HG02571 (cell line): ENCODE results near the gene SORCS3.

Experiments
- ATAC-seq: cut with Tn5 transposase; IDR thresholded peaks from one replicate; pipeline ENCODE4 v1.9.1; 2021; ENCODE audit warnings: mild to moderate bottlenecking, moderate library complexity; ENCODE audit not compliant: unreplicated experiment

SORCS3 gene

DNA sequence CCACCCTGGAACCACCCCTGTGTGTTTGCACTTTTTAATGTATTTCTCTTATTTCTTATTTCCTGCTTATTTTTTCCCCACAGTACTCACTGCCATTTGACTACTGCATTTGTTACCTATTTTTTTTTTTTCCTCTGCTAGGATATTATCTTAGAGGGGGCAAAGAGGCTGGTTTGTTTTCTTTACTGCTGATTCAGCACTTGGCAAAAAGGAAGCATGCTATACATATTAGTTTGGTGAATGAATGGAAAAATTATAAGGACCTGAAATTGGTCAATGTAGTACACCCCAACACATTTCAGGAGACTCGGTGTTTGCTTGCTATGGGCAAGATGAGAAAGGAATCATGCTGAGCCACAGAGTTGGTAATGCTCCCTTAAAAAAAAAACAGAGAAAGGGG is 193.5 kb downstream of the SORCS3 start:
- no peak for ATAC-seq

- no peak for ATAC-seq
These were observed 194.3 kb downstream of the SORCS3 start for GRCh38 chr10:104835422-104835821.

- no peak for ATAC-seq
These were observed 201.6 kb downstream of the SORCS3 start for GRCh38 chr10:104842704-104843103.

- ATAC-seq = no peak
These were observed 203.0 kb downstream of the SORCS3 start for GRCh38 chr10:104844073-104844472.

GRCh38 chr10:104850023-104850422 is 208.9 kb downstream of the SORCS3 start:
- no peak for ATAC-seq

GRCh38 chr10:104867966-104868598 is 227.0 kb downstream of the SORCS3 start:
- ATAC-seq = no peak

- ATAC-seq = no peak
These were observed 231.6 kb downstream of the SORCS3 start for GRCh38 chr10:104872691-104873090.

GRCh38 chr10:104873161-104873560 is 232.1 kb downstream of the SORCS3 start:
- no peak for ATAC-seq

DNA sequence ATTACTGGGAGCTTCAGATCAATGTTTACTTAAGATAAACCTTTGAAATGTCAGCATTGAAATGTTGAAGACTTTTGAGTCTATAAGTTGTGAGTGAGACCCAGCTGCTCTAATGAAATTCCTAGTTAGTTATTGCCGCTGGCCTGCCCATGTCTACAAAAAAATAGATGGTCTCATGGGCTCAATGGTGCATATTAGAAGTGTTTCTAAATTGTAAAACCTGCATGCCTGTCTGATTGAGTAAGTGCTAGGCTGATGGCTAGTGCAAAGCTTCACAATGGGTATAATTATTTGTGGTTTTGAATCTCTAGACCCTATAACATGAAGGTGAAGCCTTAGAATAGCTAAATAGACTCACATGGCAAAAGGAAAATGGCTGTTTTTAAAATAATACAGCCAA is 234.5 kb downstream of the SORCS3 start:
- ATAC-seq = no peak

DNA sequence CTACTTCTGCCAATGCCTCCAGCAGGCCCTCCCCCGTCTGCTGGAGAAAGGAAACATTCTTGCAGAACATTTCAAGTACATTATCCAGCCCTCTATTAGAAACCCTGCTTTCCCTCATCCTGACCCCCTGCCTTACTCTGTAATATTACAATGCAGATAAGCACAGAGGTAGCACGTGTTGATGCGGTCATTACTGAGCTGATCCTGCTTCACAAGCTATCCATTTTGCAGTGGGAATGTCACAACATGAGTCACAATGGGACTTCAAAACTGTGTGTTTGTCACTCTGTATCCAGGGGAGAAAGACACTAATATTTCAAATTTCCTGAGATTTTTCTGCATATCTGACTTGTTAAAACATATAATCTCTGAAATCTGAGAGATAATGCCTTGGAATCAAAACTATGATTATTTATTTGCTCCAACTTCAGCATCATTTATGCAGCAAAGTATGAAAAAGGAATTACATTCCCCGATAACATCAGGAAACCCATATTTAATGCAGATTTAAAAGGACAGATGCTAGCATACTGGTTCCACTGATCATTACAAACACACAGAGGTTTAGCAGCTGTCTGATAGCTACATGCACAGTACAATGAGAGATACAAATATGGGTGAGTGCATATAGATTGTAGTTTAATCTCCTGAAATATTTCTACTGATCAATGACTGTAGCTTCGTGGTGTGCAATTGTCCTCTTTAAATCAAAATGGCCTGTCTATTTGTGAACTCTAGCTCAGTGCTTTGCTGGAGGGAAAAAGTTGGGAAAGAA is 239.7 kb downstream of the SORCS3 start:
- no peak for ATAC-seq

DNA sequence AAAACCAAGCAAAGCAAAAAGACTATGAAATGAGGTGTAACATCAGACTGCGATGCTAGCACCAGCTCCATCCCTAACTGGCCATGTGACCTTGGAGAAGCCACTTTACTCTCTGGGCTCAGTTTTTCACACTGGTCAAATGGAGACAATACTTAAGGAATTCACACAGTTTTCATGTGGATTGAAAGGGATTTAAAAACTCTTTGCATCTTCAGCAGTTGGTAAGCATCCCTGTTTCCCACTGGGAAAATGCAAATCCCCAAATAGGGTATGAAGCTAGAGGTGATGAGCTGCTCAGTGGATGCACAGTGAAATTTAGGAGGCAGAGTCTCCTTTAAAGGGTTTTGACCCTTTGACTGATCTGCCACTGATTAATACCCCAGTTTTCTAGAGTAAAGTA is 240.7 kb downstream of the SORCS3 start:
- no peak for ATAC-seq

DNA sequence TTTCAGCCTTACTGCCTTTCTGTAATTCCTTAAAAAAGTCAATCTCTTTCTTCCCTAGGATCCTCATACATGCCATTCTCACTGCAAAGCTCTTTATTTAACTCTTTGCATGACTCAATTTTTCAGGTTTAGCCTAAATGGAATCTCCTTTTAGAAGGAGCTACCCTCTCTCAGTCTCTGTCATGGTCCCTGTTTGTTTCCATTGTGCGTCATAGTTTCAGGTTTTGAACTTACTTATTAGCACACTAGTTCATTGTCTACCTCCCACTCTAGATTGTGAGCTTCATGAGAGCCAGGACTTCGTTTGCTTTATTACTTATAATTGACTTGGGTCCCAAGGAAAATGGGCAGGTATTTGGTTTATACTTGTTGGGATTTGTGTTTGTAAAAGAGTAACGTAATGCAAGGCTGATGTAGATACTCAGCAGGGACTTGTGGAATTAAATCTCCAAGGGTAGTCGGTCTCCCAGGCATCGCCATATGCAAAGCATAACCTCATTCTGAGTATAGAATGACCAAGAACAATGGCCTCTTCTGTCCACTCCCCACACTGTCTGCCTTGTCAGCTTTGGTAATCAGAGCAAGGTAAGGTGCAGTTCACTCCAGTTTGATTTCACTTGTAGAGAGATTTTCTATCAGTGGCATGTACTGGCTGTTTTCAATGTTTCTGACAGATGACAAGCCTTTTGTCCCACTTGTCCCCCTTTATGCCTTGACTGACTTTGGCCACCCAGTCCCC is 252.0 kb downstream of the SORCS3 start:
- no peak for ATAC-seq

GRCh38 chr10:104893701-104894100 is 252.6 kb downstream of the SORCS3 start:
- no peak for ATAC-seq

DNA sequence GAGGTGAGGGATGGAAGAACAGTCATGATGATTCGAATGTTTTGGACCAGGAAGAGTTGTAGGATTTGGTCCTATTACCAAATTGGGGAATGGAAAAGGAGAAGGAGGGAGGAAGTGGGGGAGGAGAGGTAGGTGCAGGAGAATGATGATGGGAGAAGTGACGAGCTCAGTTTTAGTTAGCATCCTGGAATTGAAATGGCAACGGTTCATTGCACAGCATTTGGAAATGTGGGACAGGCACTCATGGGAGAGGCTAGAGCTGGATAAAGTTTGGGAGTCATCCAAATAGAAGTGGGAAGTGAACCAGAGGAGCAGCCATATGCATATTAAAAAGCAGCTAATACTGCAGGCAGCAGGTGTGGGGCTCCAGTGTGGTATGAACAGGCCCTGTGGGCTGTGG is 253.6 kb downstream of the SORCS3 start:
- no peak for ATAC-seq

DNA sequence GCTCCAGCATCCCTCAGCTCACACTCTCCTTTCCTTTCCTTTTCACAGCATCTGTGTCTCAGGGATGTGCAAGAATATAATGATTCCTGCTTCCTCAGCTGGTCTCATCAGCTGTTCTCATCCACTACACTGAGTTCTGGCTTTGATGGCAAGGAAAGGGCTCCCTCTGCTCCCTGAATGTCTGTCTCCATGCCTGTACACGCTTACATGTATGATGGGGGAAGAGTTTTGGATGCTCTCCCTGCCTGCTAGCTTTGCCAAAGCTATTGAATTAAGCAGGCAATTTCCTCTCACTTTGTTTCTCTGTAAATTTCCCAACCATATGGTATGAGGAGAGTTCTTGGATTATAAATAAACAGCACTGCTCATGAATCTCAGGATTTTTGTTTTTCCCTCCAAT is 254.5 kb downstream of the SORCS3 start:
- no peak for ATAC-seq

- ATAC-seq = no peak
These were observed 254.9 kb downstream of the SORCS3 start for GRCh38 chr10:104895981-104896380.

DNA sequence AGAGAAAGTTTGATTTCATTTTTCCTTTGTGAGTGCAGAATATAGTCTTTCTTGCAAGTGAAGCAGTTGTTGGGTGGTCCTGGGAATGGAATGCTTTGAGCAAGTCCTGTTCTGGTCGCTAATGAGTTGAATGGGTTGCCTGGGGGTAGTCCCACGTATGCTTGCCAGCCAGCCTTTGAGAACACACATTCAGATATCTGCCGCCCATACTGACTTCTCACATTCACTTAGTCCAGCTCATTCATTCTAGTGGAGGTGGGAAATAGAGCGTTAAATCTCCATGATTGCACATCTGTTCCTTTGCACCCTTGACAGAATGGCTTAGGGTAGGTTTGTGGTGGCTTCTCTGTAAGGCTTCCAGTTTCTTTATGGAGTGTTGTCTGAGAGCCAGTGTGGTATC is 256.6 kb downstream of the SORCS3 start:
- no peak for ATAC-seq

- ATAC-seq = no peak
These were observed 258.7 kb downstream of the SORCS3 start for GRCh38 chr10:104899779-104900178.

- no peak for ATAC-seq
These were observed 262.3 kb downstream of the SORCS3 start for GRCh38 chr10:104903433-104903832.

GRCh38 chr10:104904753-104905323 is 263.7 kb downstream of the SORCS3 start:
- no peak for ATAC-seq

GRCh38 chr10:104906112-104906511 is 265.0 kb downstream of the SORCS3 start:
- no peak for ATAC-seq

DNA sequence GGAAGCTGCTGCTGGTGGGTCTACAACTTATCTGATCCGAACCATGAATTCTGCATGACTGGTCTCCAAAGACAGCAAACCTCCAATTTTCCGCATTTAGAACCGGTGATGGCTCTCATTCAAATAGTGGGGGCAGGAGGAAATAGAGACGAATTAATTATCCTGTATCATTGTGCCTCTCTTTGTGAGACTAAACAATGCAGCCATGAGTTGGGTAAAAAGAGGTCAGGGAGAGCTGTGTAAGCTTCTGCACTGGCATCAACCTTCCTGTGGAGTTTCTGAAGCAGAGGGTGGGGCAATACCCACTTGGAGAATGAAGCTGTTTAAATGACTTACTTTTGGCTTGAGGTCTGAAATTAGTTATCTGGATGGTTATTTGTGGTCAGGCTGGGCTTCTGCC is 266.4 kb downstream of the SORCS3 start:
- no peak for ATAC-seq
